MG63 (cell line): ENCODE results near the gene ULBP3. TPM values are rescaled to one million over a fixed set of nuclear protein-coding genes. Genes with fewer than 3 reads are reported as not detected.
A peak's percentile ranks its signal among the peaks of the same experiment; 100 is the strongest.

Source experiments
- DNase-seq: peaks from one replicate; pipeline ENCODE4 v3.0.0-alpha.2; 2020
- H3K27me3 ChIP-seq: fragments of 250-450 bp; sonication (Bioruptor Pico); 2 replicates; pipeline ENCODE4 v1.5.1; 2020; ENCODE audit warnings: mild to moderate bottlenecking, moderate library complexity
- H3K36me3 ChIP-seq: fragments of 250-450 bp; sonication (Bioruptor Pico); 2 replicates; pipeline ENCODE4 v1.5.1; 2020; ENCODE audit warnings: mild to moderate bottlenecking, moderate library complexity
- H3K4me3 ChIP-seq: fragments of 250-450 bp; sonication (Bioruptor Pico); 2 replicates; pipeline ENCODE4 v1.5.1; 2020; ENCODE audit warnings: mild to moderate bottlenecking, moderate library complexity
- H3K9me3 ChIP-seq: fragments of 250-450 bp; sonication (Bioruptor Pico); 2 replicates; pipeline ENCODE4 v1.5.1; 2020; ENCODE audit warnings: mild to moderate bottlenecking, moderate library complexity
- total RNA-seq: library from RNA; depleted of rRNA; stranded (reverse); fragments of >200 nt; shearing (Covaris generic); gene quantifications from 2 replicates; pipeline ENCODE4 v1.2.3, GENCODE V29; 2014; ENCODE audit warnings: low replicate concordance; rRNA removed

ULBP3 gene
- 2.9 and 15.8 TPM in 2 replicates for total RNA-seq

GRCh38 chr6:150068720-150069648, at the start of gene ULBP3:
TSS of gene ULBP3 (minus strand) at chr6:150069121. CDS start at chr6:150069066, 55 bp downstream.
- Histone ChIP-seq H3K27me3 (no peaks in the 10 kb centered on the region), H3K9me3 (no peaks in the 10 kb centered on the region), H3K4me3 (peak within 1 kb of the TSS; percentile 74), H3K36me3 (no peaks in the 10 kb centered on the region)
- DNase-seq: peak; percentile 98

GRCh38 chr6:150118627-150119026, 49.7 kb upstream of the ULBP3 start:
- Histone ChIP-seq H3K4me3 (no peak overlapping the region), H3K27me3 (no peaks in the 10 kb centered on the region), H3K36me3 (no peaks in the 10 kb centered on the region), H3K9me3 (no peaks in the 10 kb centered on the region)
- DNase-seq: no peak

GRCh38 chr6:150118203-150118602, 49.3 kb upstream of the ULBP3 start:
- no peak for DNase-seq
- Histone ChIP-seq H3K36me3 (no peaks in the 10 kb centered on the region), H3K27me3 (no peaks in the 10 kb centered on the region), H3K4me3 (no peak overlapping the region), H3K9me3 (no peaks in the 10 kb centered on the region)

- no peaks in the 10 kb centered on the region for H3K36me3 ChIP-seq
- H3K4me3 ChIP-seq: no peak overlapping the region
- H3K9me3 ChIP-seq: no peaks in the 10 kb centered on the region
- H3K27me3 ChIP-seq: no peaks in the 10 kb centered on the region
- DNase-seq: no peak
Measured at GRCh38 chr6:150116200-150116800, 47.4 kb upstream of the ULBP3 start.

- no peak overlapping the region for H3K4me3 ChIP-seq
- no peaks in the 10 kb centered on the region for H3K27me3 ChIP-seq
- no peaks in the 10 kb centered on the region for H3K9me3 ChIP-seq
- H3K36me3 ChIP-seq: no peaks in the 10 kb centered on the region
- DNase-seq: no peak
Measured at GRCh38 chr6:150115769-150116168, 46.8 kb upstream of the ULBP3 start.

- Histone ChIP-seq H3K9me3 (no peaks in the 10 kb centered on the region), H3K4me3 (no peak overlapping the region), H3K27me3 (no peaks in the 10 kb centered on the region), H3K36me3 (no peaks in the 10 kb centered on the region)
- DNase-seq: no peak
Measured at GRCh38 chr6:150112233-150112632, 43.3 kb upstream of the ULBP3 start.

- no peak overlapping the region for H3K4me3 ChIP-seq
Measured at GRCh38 chr6:150102750-150103270, 33.9 kb upstream of the ULBP3 start.

GRCh38 chr6:150100745-150101144, 31.8 kb upstream of the ULBP3 start:
- Histone ChIP-seq H3K27me3 (no peaks in the 10 kb centered on the region; the same call in 1 of the 2 replicates), H3K36me3 (no peaks in the 10 kb centered on the region), H3K9me3 (no peaks in the 10 kb centered on the region), H3K4me3 (no peak overlapping the region)
- DNase-seq: no peak

More at GRCh38 chr6:150102750-150103270, 33.9 kb upstream of the ULBP3 start:
- Histone ChIP-seq H3K36me3 (no peaks in the 10 kb centered on the region), H3K27me3 (no peaks in the 10 kb centered on the region; the same call in 1 of the 2 replicates), H3K9me3 (no peaks in the 10 kb centered on the region)
- no peak for DNase-seq

GRCh38 chr6:150099953-150100352, 31.0 kb upstream of the ULBP3 start:
- DNase-seq: no peak
- no peak overlapping the region for H3K4me3 ChIP-seq
- no peaks in the 10 kb centered on the region; the same call in 1 of the 2 replicates for H3K27me3 ChIP-seq
- H3K9me3 ChIP-seq: no peaks in the 10 kb centered on the region
- H3K36me3 ChIP-seq: no peaks in the 10 kb centered on the region

GRCh38 chr6:150099546-150099945, 30.6 kb upstream of the ULBP3 start:
- Histone ChIP-seq H3K9me3 (no peaks in the 10 kb centered on the region), H3K27me3 (no peaks in the 10 kb centered on the region; the same call in 1 of the 2 replicates), H3K36me3 (no peaks in the 10 kb centered on the region), H3K4me3 (no peak overlapping the region)
- no peak for DNase-seq

- no peak overlapping the region for H3K4me3 ChIP-seq
- no peak for DNase-seq
- no peaks in the 10 kb centered on the region for H3K36me3 ChIP-seq
- H3K27me3 ChIP-seq: no peaks in the 10 kb centered on the region; the same call in 1 of the 2 replicates
- no peaks in the 10 kb centered on the region for H3K9me3 ChIP-seq
Measured at GRCh38 chr6:150098155-150098554, 29.2 kb upstream of the ULBP3 start.

- no peaks in the 10 kb centered on the region for H3K27me3 ChIP-seq
- H3K36me3 ChIP-seq: no peaks in the 10 kb centered on the region
- DNase-seq: no peak
- no peak overlapping the region for H3K4me3 ChIP-seq
- no peaks in the 10 kb centered on the region for H3K9me3 ChIP-seq
Measured at GRCh38 chr6:150093397-150093796, 24.5 kb upstream of the ULBP3 start.

GRCh38 chr6:150091476-150091875, 22.6 kb upstream of the ULBP3 start:
- Histone ChIP-seq H3K9me3 (no peaks in the 10 kb centered on the region), H3K4me3 (no peak overlapping the region), H3K36me3 (no peaks in the 10 kb centered on the region), H3K27me3 (no peaks in the 10 kb centered on the region)
- no peak for DNase-seq

- DNase-seq: no peak
- Histone ChIP-seq H3K36me3 (no peaks in the 10 kb centered on the region), H3K27me3 (no peaks in the 10 kb centered on the region), H3K9me3 (no peaks in the 10 kb centered on the region), H3K4me3 (no peak overlapping the region)
Measured at GRCh38 chr6:150090328-150090727, 21.4 kb upstream of the ULBP3 start.

- Histone ChIP-seq H3K9me3 (no peaks in the 10 kb centered on the region), H3K27me3 (no peaks in the 10 kb centered on the region)
- no peak for DNase-seq
Measured at GRCh38 chr6:150088481-150089154, 19.7 kb upstream of the ULBP3 start.

GRCh38 chr6:150087336-150087735, 18.4 kb upstream of the ULBP3 start:
- Histone ChIP-seq H3K9me3 (no peaks in the 10 kb centered on the region), H3K4me3 (no peak overlapping the region), H3K27me3 (no peaks in the 10 kb centered on the region), H3K36me3 (no peaks in the 10 kb centered on the region)
- DNase-seq: no peak

More at GRCh38 chr6:150088481-150089154, 19.7 kb upstream of the ULBP3 start:
- H3K36me3 ChIP-seq: no peaks in the 10 kb centered on the region
- no peak overlapping the region for H3K4me3 ChIP-seq

GRCh38 chr6:150086026-150086425, 17.1 kb upstream of the ULBP3 start:
- H3K36me3 ChIP-seq: no peaks in the 10 kb centered on the region
- no peaks in the 10 kb centered on the region for H3K9me3 ChIP-seq
- no peak overlapping the region for H3K4me3 ChIP-seq
- no peaks in the 10 kb centered on the region for H3K27me3 ChIP-seq
- no peak for DNase-seq
